HK-2 (cell line): ENCODE data around the gene TYK2.
A peak's percentile ranks its signal among the peaks of the same experiment; 100 is the strongest.
"Not testable (repeated sequence)": the region's sequence is repeated elsewhere in the genome, so short reads cannot be mapped to it uniquely, and the experiment has no call there.

ENCODE experiments used
- DNase-seq: peaks from one replicate; pipeline ENCODE4 v3.0.0-alpha.2; 2018; ENCODE audit not compliant: unreplicated experiment

TYK2 gene

DNA sequence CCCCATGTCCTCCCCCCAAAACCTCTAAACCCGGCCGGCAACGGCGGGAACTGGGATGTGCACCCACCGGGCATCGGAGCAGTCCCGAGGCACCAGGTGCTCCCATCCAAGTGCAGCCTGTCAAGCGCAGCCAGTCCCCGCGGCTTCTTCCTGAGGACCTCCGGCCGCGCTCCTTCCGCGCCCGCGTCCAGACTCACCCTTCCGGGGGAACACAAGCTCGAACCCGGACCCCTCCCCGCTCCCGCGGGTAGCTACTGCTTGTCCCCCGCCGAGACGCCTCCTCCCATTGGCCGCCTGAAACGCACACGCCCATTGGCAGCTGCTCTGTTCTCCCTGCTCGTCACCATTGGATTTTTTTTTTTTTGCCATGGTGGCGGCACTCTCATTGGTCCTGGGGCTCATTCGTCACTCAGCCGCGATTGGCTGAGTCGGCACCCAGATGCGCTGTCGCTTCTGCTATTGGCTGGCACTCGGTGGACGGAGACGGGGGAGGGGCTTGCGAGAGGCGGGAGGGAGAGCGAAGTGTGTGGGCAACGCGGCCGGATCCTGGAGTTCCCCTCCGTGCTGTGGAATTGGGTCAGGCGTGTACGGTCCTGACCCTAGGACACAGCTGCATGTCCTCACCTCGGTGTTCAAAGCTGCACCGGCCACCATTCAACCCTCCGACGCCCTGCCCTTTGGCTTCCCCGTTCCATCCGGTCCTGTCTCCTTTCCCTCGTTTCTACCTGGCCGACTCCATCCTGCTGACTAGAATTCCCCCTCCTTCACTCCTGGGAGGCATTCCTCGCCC lies at the start of gene TYK2:
Gene TYK2, minus strand, starts transcription at position 260 of the 790 bp plus-strand sequence. CDS start 2,166 bp downstream, outside the sequence.
- peak; percentile 98 for DNase-seq

GRCh38 chr19:10428996-10429381 lies 48.6 kb upstream of the TYK2 start:
- no peak for DNase-seq

- no peak for DNase-seq
Observed at GRCh38 chr19:10427169-10427568, 46.8 kb upstream of the TYK2 start.

- DNase-seq: peak; percentile 92
Observed at GRCh38 chr19:10424011-10424637, 43.8 kb upstream of the TYK2 start.

DNA sequence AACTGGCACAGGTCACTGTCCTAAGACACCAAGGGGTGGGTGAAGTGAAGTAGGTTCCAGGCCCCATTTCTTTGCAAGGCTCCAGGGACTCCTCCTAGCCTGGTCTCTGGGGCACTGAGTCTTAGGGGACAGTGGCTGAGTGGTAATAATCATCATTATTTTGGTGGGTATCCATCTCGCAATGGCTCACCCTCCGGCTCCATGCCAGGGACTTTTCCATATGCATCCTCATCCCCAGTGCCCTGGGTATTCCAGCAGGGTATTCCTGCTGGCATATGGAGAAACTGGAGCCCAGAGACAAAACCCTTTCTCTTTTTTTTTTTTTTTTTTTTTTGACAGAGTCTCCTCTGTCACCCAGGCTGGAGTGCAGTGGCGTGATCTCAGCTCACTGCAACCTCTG lies 42.5 kb upstream of the TYK2 start:
- no peak for DNase-seq

DNA sequence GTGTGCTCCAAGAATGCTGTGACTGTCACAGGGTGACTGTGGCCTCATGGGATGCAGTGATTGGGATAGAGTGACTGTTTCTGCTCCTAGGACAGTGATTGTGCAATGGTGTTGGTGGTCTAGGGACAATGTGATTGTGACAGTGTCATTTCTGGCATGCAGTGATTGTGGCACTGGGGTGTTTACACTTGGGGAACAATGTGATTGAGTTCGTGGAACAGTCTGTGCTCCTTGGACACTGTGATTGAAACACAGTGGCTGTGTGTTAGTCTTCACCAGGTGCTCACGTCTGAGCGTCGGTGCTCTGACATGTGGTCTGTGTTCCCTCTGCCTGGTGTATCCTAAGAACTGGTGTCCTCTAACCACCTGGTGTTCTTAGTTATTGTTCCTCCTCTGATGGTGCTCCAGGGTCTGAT lies 41.7 kb upstream of the TYK2 start:
- DNase-seq: no peak

DNA sequence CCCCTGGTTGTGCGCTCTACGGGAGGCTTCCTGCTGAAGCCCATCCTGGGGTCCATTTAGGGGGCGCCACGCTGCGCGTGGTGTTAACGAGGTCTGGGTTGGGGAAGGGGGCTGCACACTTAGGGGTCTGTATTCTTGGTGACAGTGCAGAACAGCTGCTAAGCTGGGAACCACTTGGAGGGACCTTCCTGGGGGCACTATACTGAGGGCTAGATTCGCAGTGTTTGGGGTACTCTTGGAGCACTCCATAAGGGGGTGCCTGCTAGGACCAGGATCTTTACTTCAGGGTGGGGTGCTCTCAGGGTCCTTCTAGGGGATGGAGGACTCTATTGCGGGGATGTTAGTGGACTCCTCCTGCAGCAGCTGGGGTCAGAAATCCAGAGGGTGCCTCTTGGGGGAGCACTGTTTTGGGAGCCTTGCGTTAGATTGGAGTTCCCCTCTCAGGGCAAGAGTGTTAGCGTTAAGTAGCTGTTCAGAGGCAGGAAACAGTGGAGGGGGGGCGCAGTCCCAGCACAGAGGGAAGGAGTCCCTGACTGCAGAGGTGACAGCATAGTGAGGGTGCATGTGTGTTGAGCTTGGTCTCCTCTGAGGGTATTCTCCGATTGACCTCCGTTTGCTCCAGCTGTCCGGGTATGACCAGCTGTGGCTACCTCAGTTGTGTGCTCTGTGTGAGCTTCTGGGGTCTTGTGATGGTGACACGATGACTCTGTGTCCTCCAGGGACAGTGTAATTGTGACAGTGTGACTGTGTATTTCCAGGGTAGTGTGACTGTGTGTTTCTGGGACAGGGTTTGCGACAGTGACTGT lies 41.1 kb upstream of the TYK2 start:
- no peak for DNase-seq

- peak; percentile 58 for DNase-seq
Observed at GRCh38 chr19:10420444-10421239, 40.3 kb upstream of the TYK2 start, which contains the start of gene PDE4A. Gene PDE4A, plus strand, starts transcription at chr19:10420538. Its CDS starts 227 bp downstream, at chr19:10420765.

DNA sequence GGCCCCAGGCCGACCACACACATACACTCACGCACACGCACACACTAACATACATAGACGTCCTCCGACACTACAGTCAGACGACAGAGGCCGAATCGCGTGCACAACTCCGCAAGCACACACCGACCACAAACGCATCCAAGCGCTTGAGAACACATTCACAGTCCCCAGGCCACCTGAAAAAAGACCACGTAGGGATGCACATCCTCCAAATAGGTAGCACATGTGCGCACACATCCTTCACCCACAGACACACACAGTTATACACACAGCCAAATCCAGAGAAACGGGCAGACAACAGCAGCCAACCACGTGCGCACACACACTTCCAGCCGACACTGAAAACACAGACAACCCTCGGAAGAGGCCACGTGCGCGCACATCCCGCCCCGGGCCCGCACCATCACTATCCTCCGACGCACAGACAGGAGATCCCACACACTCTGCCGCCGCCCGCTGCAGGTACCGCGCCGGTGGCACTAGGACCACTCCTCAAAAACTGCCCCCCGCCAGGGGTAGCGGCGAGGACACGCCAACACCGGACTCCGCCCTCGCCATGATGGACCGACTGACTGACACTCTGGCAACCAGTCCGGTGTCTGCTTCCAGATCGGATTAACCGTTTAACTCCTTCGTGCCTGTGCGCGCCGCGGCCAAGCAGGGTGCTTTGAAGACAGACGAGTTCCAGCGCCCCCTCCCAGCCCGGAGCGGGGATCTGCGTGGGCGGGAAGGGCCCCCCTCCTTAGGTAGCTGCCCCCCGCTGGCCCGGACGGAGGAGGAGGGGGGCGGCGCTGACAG lies 39.5 kb upstream of the TYK2 start:
- DNase-seq: peak; percentile 61

DNA sequence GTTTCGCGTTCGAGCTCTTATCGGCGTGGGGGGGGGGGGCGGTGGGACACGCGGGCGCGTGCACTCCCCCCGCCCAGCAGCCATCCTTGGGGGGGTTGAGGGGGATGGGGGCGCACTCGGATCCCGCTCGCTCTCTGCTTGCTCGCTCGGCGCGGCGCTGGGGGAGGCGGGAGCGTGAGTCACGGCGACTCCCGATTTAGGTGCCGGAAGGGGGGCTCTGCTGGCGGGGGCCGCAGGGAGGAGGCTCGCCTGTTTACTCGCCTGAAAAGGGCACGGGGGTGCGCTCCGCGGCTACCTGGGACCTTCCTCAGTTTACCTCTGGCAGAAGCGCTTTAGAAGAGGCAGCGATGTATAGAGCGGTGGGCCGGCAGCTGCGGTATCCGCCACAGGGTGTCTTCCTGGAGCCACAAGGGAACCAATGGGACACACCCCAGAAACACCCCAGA lies 38.9 kb upstream of the TYK2 start:
- peak; percentile 38 for DNase-seq

DNA sequence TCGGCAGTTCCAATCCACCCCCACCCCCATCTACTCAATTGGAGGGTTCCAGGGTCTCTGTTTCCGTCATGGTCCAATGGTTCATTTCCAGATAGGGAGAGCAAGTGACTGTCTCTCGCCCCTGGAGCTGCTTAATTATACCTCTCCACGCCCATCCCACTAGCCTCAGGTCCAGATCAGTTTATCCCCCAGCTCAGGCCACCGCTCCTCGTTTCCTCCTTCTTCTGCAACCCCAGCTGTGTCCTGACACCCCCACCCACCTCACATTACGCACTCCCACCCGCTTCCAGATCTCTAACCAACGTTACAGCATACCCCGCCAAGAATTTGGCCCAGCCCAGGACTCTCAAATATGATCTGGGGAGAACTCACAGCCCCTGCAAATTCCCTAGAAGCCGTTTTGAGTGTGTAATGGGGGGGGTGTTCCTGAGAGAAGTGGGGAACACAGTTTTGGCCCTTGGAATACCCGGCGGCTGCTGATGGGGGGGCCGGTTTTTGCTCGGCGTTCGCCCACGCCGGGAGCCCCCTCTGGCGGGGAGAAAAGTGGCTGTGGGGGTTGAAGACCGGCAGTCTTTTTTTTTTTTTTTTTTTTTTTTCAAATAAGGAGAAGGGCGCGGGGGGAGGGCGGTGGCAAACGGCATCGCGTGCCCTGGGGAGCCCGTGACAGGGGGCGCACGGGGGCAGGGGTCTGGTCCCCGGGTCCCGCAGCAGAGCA lies 38.3 kb upstream of the TYK2 start:
- DNase-seq: no peak

DNA sequence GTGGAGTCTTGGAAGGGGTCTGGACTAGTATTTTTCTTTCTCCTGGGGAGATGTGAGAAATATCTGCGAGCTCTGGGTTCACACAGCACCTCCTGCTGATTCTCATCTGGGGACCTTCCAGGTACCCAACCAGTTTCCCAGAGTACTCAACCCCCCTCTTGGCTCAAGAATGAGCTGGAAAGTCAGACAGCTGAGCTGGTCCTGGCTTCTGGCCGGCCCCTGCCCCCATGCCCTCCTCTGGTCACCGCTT lies 37.8 kb upstream of the TYK2 start:
- peak; percentile 21 for DNase-seq

DNA sequence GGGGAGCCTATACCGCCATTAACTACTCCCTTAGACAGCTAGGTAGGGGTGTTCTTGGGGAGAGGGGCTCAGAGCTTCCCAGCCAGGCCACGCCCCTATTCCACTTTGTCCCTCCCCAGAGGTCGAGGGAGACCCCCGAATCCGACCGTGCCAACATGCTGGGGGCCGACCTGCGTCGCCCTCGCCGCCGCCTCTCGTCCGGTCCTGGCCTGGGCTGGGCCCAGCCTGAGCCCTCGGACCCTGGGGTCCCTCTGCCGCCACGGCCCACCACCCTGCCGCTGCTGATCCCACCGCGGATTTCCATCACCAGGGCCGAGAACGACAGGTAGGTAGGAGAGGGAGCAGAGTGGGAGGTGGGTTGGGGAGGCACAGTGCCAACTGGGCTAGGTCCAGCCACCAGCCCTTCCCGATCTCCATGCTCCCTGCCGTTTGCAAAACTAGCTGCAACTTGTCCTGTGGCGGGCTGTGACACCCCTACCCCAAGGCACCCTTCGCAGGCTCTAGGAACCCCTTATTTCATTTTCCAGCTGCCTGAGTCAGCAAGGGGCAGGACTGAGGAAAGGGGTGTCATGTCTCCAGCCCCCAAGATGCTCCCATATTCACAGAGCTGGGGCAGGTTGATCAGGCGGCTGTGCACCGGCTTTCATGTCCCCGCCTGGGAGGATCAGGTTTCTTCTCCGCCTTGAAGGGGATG lies 37.3 kb upstream of the TYK2 start:
- no peak for DNase-seq

DNA sequence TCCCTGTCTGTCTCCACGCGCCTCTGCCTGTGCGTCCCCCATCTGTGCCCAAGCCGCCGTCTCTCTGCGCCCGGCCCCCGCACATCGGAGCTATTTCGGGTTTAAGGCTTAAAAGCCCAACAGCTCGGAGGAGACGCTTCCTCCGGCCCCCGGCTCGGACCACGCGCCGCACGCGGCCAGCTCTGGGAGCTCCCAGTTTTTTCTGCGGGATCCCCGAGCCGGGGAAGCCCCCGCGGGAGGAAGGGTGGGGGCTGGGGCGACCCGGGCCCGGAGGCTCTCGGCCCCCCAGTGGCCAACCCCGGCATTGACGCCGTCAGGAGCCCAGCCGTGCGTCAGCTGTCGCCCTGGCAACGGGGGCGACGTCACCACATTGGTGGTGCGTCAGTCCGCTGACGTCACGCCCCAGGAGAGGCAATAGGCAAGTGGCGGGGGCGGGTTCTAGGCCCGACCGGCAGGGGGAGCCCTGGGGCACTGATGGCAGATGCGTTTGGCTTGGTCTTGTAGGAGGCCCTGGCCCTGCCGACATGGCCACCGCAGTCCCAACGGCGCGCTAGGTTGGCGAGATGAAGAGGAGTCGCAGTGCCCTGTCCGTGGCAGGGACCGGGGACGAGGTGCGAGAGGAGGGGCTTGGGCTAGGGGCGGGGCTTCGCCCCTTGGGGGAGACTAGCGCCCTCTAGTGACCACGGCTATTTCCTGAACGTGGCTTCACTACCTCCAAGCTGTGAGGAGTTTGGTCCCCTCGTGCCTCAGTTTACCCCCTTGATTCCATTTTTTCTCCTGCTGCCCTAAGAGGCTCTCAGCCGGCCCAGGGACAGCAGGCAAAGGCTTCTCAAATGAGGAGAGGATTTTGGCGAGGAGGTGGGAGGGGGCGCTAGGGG lies 36.2 kb upstream of the TYK2 start:
- DNase-seq: peak; percentile 93

- no peak for DNase-seq
Observed at GRCh38 chr19:10416083-10416379, 35.7 kb upstream of the TYK2 start.

GRCh38 chr19:10412257-10412977 lies 32.0 kb upstream of the TYK2 start:
- no peak for DNase-seq

GRCh38 chr19:10411224-10411623 lies 30.9 kb upstream of the TYK2 start:
- not testable (repeated sequence) for DNase-seq
